GM21619 (cell line): Measurements from ENCODE around the gene CLSTN2.

Source experiments
- ATAC-seq: cut with Tn5 transposase; IDR thresholded peaks from one replicate; pipeline ENCODE4 v1.9.1; 2021; ENCODE audit not compliant: unreplicated experiment

CLSTN2 gene

DNA sequence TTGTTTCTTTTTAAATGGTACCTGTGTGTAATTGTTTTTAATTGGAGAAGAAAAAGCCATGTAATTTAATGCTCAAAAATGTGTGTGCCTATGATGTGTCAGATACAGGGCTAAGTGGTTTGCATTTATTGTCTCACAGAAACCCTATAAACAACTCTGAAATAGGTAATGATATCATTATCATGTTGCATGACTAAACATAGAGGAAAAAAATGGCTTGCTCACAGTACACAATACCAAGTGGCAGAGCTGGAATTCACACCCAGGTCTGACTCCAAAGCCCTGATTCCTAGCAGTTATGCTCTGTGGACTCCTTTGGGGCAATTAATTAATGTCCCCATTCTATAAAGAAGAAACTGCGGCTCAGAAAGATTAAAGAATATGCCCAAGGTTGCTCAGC lies 505.5 kb downstream of the CLSTN2 start:
- ATAC-seq = no peak

DNA sequence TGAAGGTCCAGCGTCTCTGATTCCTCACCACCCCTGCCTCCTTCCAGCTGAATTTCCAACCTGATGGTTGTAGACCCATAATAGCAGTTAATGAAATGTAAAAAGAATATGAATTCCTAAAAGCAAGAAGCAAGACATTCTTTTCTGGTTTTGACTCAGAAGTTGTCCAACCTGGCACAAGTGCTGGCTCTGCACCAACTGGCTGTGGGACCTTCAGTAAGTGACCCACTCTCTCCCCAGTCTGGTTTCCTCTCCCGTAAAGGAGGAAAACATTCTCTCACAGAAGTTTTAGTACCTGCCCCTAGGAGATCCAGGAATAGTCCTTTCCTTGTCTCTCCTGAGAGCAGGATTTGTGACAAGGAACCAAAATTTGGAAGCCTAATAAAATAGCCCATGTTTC lies 506.0 kb downstream of the CLSTN2 start:
- no peak for ATAC-seq

DNA sequence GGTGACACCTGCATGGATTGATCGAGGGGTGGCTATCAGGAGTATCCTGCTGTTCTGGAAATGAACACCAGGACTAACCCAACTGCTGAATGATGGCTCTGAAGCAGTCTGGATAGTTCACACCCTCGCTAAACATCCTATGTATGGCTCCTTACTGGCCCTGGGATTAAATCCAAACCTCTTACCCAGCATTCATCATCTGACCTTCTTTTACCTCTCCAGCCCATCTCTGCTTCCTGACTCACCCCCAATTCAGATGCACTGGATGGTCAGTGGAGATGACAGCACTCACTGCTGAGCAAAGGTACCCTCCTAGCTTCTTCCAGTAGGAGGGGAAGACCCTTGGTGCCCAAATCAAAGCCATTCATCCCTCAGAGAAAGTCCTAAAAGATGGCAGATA lies 507.6 kb downstream of the CLSTN2 start:
- no peak for ATAC-seq

DNA sequence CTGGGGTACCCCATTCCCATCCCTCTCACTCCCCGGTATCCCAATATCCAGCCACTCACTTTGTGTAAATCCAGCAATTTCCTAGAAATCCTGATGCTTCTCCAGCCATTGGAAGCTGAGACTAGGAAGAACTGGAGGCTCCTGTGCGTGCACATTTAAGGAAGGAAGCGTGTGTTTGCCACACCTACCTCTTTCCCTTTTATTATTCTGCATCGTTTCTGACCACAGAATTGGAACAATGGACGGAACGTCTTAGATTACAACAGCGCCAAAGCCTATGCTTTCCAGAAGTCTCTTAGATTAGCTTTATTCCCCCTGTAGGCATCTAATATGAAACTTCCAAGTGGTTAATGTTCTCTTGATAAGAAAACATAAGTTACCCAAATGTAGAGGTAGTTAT lies 508.1 kb downstream of the CLSTN2 start:
- ATAC-seq = no peak

DNA sequence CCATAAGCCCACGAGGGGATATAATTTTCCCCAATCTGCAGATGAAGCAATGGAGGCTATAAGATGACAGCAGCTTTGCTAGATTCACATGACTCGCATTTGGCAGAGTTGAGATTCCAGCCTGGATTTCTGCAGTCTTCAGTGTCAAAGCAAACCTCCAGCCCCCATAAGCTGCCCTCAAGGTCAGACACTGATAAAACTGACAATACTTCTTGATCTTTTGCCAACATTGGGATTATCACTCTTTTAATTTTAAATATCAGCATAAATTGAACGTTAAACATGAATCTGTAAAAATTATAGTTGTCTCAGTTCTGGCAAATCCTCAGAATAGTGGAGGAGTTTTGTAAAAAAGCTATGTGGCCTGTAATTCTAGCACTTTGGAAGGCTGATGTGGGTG lies 508.8 kb downstream of the CLSTN2 start:
- ATAC-seq = no peak

DNA sequence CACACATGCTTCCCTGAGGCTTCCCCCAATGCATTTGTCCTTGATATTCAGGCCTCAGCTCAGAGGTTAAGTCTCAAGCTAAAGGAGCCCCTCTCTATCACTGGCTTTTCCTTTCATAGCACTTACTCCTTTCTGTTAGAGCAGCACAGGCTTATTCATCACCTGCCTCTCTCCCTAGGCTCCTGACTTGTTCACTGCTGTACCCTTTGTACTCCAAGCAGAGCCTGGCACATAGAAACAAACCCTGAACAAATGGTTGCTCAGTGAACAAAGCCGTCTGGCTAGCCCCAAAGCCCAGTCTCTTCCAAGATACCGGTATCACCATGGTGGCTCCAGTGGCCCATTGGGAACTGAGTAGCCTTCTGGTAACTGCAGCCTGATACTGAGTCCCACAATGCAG lies 511.7 kb downstream of the CLSTN2 start:
- no peak for ATAC-seq

DNA sequence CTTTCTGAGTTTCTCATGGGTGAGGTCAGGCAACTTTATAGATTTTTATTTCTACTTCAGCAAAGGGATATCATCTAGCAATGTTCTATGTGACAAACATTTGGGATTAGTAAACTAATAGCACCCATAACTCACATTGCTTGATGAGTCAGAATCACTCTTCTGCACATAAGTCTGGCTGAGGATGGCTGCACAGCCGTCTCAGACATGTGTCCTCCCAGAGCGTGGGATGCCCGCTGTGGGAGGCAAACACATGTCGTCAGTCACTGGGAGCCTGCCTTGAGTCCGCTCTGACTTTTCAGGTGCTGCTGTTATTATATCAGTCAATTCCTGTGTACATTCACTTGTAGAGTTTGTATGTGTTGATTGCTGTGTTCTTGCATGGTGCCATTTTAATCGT lies 512.2 kb downstream of the CLSTN2 start:
- no peak for ATAC-seq

DNA sequence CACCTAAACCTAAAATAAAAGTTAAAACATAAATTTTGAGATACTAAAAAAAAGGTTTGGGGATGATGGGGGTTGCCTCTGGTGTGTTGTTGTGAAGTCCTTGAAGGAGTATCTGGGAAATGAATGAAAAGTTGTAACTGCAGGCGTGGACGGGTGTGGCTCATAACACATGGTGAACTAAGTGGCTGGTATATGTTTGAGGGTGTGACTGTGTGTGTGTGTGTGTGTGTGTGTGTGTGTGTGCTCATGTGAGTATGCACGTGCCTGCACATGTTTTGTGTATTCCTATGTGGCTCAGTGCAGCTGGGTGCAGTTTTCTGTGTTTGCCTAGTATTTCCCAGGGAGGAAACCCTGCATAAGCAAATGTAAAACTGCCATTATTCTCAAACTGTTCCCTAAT lies 513.0 kb downstream of the CLSTN2 start:
- no peak for ATAC-seq

DNA sequence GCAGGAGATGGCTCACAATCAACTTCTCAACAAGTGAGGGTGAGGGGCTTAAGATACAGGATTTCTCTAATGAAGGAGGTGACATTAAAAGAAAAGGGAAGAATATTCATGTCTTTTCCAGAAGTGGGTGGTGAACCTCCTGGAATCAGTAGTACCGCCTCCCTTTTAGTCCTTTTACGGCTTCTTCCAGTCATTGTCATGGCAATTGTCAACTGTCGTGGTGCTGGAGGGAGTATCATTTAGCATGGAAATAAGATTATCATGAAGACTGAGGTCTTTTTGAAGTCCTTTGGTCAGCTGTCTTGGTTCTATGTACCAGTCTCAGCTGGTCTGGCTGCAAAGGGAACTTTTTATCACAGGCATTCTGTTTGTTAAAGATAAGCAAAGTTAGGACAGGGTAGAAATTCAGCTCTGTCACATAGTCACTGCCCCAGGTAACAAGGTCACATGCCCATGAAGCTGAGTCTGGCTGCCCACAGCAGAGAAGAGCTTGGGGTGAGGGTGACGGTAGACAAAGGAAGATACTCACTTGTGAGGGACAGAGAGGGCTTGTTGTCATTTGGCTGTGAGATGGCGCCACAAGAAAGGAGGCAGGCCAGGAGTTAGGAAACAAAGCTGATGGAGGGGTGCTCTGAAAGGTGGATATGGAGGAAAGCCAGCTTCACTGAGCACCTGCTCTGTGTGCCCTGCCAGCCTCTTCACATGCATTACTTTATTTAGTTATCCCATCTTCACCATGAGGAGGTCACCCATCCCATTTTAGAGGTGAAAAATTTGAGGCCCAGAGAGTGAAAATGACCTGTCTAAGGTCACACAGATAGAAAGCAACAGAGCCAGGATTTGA lies 514.6 kb downstream of the CLSTN2 start:
- no peak for ATAC-seq

DNA sequence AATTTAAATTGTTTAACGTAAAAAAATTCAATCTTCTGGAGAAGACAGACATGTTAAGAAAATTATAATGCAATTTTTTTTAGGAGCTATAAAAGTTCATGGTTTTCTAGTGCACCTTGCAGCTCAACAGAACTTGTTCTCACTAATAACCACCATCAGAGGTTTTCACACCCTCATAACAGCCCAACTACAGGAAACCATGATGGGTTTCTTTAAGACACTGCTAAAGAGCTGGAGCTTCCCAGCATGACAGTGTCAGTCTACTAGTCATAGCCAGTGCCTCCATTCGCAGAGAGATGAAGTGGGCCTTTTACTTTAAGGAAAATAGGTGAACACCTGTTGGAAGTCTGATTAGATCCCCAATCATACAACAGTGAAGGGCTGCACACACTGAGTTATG lies 518.8 kb downstream of the CLSTN2 start:
- no peak for ATAC-seq

DNA sequence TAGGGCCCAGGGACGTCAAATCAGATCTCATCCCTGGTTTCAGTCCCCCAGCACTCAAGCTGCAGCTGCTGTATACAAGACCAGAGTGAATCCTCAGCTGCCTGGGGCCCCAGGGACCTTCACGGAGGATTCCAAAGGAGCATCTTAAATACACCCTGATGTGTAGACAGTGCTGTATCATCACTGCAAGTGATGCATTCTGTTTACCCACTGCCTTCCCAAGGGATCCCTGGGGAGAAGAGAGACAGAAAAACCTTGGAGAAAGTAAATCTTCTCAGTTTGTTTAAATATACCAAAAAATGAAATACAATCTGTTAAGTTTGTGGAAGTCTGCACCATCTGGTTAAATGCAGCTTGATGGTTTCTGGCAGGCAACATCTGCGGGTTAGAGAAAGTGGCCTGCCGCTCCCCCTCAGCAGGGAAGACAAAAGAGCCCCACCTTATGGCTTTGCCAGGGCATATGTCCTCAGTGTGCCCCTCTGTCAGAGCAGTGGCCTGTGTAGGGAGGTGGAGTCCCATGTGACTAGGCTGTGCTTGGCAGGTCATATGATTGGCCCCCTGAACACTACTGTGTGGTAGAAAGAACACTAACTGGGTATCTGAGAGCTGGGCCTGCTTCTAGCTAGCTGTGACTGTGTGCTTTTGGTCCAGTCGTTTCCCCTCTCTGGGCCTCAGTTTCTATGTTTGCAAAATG lies 520.7 kb downstream of the CLSTN2 start:
- no peak for ATAC-seq

DNA sequence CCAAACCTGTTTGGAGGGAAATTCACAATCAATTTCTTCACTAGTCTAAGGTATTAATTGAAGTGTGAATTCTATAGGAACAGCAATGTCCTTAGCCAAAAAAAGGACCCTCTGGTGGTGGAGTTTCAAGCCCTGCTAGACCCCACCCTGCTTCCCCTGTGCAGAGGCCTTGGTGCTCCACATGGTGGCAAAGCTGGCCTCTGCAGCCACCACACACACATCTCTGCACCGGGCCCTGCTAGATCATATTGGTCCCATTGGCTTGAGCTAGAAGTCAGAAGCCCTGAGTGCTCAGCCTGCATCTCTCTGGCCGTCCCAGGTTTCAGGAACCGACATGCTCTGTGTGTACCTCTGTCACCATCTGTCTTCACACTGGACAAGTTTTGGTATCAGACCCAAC lies 522.0 kb downstream of the CLSTN2 start:
- no peak for ATAC-seq

DNA sequence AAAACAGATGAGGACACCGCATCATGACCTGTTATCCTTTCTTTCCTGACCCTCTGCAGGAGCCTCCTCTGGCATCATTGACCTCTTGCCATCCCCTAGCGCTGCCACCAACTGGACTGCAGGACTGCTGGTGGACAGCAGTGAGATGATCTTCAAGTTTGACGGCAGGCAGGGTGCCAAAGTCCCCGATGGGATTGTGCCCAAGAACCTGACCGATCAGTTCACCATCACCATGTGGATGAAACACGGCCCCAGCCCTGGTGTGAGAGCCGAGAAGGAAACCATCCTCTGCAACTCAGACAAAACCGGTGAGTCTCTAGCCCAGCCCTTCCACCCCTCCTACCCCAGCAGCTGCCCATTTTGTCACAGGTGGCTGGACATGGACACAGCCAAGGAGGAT lies 524.5 kb downstream of the CLSTN2 start:
- ATAC-seq = no peak

DNA sequence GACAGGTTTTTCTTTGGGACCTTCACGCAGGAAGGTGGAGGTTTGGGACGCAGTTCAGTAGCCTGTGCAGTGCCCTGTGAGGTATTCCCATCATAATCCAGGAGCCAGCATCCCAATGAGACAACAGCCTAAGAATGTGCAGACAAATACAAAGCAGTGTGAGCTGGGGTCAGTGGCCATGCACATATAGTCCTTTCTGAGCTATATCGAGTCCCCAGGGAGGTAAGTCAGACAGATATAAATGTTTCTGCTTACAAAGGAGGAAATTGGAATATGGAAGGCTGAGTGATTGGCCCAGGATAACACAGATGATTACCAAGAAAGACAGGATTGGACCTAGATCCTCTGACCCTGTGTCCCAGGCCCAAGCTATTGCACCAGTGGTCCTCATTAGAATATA lies 526.3 kb downstream of the CLSTN2 start:
- ATAC-seq = no peak

DNA sequence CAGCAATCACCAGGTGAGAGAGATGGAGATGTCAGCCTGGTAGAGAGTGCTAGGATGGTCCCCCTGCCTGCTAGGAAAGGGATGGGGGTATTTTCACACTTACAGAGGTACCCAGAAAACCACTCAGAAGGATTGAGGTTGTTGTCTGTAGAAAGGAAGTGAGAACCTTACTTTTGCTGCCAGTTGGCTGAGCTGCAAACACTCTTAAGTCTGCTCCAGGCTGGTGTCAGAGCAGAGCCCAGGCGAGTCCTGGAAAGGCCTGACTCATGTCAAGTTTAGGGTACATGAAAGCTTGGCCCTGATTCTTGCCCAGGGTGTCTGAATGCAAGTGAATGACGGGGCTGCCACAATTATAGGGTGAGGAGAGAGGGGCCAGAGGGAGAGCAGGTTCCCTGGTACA lies 528.4 kb downstream of the CLSTN2 start:
- no peak for ATAC-seq

DNA sequence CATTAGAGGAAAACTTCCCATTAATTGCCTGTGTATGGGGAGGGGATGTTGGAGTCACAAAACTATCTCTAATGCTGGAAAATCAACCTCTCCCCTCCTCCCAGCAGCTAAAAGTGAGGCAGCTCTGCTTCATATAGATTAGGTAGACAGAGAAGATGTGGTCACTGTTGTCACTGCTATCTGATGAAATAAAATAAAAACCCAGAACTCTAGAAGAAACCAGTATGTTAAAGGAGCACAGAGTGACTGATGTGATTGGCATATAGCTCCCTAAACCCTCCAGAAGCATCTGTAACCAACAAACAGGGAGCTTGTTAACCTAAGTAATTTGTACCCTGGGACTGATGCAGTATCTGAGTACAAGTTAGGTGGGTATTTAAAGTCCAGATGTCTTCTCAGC lies 531.0 kb downstream of the CLSTN2 start:
- ATAC-seq = no peak

DNA sequence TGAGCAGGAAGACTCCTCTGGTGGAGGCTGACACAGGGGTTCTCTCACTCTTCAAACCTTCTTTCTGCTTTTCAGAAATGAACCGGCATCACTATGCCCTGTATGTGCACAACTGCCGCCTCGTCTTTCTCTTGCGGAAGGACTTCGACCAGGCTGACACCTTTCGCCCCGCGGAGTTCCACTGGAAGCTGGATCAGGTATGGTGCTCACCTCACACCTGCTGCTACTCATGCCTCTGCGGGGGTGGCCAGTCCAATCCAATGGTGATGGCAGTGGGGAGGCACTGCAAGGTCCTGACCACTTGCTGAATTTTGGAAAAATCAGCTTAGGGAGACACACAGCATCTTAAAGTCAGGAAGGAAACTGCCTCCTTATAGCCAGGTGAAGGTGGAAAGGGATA lies 531.5 kb downstream of the CLSTN2 start:
- ATAC-seq = no peak

DNA sequence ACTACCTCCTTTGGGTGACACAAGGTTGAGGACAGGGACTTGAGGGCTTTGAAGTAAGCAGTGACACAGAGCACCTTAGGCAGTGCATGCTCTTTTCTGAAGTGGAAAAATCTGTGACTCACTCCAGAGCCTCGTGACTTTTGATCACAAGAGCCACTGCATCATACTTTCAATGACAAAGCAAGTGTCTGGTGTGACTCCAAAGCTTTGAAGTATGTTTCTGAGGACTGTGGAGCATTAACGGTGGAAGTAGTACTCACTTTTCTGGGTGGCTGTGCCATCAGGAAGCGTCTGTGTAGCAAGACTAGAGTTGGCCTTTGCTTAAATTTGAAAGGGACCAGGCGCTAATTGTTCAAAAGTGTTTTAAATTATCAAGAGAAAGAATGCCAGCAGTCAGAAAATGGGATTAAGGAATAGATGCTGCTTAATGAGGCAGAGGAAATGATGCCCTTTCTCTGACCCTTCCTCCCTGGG lies 532.2 kb downstream of the CLSTN2 start:
- no peak for ATAC-seq

DNA sequence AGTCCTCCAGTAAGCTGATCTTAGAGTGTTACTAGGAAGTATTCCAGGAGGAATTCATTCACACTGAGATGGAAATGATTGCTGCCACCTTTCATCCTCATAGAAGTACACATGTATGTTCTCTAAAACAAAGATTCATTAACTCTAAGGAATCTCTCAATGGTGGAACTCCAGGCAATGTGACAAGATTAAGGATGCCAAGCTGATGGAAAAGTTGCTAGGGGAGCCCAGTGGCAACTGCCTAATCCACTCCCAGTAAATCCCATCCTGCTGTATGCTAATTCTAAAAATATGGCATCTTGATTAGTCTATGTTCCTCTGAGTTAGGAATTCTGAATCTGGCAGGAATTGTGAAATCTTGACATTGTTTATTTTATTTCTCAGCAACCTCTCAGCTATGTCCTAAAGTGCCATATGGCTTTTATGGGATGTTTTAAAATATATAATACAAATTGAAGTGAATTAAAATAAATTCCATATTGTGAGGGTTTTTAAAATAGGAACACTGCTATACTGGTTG lies 532.9 kb downstream of the CLSTN2 start:
- no peak for ATAC-seq

DNA sequence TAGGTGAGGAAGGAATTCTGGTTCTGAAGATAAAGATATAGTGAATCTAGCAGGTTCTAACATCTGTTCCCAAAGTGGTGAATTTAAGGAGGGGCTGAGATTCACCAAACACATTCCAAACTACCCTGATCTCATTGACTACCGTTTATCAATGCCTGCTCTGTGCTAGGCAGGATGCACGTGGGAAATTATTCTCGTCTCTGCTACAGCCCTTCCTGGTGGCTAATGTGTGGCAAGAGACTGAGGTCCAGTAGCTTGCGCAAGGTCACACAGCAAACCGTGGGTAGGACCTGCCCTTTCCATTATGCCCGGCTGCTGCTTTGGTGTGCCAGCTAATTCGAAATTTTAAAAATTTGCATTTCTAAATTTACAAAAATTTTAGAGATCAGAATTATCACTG lies 533.4 kb downstream of the CLSTN2 start:
- no peak for ATAC-seq

DNA sequence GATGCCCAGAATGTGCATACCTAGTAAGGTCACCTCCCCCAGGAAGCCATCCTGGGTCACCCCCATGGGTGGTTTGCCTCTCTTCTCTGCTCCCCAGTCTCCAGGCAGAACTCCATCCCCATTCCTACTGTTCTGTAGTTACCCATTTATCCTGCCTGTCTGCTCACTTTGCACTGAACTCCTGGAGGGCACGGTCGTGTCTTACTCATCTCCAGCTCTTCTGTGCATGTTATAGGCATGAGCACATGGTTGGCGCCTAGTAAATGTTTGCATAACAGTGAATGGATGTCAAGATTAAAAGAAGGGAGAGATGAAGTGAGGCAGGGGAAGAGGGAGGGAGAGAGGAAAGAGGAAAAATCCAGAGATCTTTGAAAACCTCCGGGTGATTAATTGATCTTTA lies 534.5 kb downstream of the CLSTN2 start:
- ATAC-seq = no peak

DNA sequence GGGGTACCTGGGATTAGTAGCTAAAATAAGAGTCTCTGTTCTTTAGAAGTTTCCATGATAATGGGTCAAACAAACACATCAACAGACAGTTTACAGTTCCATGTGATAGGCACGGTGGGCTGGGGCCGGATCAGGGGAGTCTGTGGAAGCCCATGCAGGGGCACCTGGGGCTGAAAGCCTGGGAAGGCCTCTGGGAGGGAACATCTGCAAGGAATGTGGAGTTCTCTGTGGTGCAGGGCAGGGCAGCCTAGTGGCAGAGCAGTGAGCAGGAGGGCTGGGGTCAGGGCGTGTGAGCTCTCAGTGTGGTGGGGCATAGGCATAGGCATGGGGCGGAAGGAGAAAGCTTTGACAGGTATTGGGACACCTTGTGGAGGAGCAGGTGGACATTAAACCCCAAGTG lies 535.2 kb downstream of the CLSTN2 start:
- ATAC-seq = no peak
